Measurements from ENCODE around the gene LRWD1.

LRWD1 gene

DNA sequence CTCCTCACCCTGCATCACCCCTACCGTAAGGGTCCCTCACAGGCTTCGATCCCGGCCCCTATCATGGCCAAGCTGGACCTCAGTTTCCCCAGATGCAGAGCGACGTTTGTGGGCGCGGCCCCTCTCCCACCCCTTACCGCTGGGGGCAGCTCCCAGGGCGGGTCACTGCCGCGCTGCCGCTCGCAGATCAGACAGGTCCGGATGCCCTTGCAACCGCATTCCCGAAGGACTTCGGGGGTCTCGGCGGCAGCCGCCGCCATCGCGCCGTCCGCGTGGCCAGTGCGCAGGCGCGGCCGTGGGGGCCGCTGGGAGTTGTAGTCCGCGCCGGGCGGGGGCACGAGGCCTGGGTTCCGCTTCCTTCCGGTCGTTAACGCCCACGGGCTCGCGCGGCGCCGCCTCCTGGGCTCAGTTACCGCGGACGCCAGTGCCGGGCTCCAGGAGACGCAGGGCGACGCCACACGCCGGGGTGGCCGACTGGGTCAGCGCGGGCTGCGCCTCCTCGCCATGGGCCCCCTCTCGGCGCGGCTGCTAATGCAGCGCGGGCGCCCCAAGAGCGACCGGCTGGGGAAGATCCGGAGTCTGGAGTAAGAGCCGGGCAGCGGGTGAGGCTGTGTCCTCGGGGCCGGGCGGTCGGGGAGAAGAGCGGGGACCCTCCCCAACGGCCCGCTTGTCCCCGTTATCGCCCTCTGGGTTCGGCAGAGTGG lies at the start of gene LRWD1, which contains the start of gene ALKBH4:
Gene LRWD1, plus strand, starts transcription at position 408 of the 704 bp plus-strand sequence. Its CDS starts 97 bp downstream, at position 505.
Gene ALKBH4, minus strand, starts transcription at position 287 of the 704 bp plus-strand sequence. Its CDS starts 27 bp downstream, at position 260.
- DNase-seq (ENCODE audit: low spot score) = peak; percentile 100

DNA sequence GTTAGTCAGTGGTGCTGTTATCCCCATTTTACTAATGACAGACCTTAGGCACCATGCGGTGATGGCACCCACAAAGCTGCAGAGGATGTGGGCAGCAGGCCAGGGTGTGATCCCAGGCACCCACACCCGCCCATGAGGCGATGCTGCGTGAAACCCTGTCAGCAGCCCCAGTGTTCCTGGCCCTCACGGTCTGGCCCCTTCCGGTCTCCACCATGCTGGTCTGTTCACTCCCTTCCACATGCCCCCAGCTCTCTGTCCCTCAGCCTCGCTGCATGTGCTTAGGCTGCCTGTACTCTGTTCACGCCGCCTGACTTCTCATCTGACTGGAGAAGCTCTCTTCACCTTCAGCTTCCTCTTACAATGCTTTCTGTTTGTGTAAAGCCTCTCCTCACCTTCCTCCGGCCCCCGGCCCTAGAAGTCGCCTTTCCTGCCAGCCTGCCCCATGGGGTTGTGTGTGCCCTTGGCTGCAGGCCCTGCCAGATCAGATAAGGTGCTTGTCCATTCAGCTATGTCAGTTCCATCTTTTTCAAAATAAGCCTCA lies 49.0 kb upstream of the LRWD1 start:
- no peak for DNase-seq (ENCODE audit: low spot score)

DNA sequence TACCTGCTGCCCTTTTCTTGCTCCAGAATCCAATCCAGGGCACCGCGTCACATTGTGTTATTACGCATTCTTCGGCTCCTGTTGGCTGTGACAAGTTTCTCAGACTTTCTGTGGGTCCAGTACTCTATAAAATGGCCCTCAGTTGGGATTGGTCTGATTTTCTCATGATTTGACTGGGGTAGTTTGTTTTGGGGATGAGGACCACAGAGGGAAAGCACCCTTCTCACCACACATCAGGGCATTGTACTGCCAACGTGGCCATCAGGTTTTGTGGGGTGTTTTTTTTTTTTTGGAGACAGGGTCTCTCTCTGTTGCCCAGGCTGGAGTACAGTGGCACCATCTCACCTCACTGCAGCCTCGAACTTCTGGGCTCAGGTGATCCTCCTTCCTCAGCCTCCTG lies 48.4 kb upstream of the LRWD1 start:
- DNase-seq (ENCODE audit: low spot score) = no peak

DNA sequence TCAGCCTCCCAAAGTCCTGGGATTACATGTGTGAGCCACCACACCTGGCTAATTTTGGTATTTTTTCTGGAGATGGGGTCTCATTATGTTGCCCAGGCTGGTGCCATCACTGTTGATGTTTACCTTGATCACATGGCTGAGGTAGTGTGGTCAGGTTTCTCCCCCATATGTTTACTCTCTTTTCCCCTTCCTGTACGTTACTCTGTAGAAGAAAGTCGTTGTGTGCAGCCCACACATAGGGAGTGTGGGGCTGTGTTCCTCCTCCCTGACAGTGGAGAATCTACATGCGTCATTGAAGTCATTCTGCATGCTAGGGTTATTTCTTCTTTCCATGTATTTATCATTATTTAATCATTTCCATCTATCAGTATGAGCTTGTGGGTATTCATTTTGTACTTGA lies 47.7 kb upstream of the LRWD1 start:
- DNase-seq (ENCODE audit: low spot score) = no peak

DNA sequence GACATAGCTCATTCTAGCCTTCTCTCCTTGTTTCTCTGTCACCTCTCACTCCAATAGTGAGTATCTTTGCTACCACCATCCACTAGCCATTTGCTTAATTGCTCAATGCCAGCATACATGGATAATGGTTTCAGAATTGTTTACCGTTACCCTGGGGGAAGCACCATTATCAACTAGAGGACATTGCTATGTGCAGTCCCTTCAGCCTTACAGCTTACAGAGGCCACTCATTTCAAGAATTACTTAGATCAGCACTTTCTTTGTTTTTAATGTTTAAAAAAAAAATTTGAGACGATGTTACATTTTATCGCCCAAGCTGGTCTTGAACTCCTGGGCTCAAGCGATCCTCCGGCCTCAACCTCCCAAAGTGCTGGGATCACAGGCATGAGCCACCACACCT lies 46.2 kb upstream of the LRWD1 start:
- DNase-seq (ENCODE audit: low spot score) = no peak

DNA sequence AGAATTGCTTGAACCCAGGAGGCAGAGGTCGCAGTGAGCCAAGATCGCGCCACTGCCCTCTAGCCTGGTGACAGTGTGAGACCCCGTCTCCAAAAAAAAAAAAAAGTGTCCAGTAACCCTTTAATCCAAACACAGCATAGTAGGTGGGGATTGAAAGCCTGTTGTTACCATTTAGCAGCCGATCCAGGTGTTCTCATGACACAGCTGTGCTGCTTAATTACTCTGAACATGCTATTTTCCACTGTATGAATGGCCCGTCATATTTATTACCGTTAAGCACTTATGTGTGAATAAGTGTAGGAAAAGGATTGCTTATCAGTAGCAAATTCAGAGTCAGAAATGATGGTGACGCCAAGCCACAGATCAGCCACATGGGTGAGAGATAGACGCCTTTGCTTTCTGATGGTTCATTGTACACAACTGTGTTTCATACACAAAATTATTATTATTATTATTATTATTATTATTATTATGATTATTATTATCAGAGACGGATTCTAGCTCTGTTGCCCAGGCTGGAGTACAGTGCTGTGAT lies 43.0 kb upstream of the LRWD1 start:
- no peak for DNase-seq (ENCODE audit: low spot score)

DNA sequence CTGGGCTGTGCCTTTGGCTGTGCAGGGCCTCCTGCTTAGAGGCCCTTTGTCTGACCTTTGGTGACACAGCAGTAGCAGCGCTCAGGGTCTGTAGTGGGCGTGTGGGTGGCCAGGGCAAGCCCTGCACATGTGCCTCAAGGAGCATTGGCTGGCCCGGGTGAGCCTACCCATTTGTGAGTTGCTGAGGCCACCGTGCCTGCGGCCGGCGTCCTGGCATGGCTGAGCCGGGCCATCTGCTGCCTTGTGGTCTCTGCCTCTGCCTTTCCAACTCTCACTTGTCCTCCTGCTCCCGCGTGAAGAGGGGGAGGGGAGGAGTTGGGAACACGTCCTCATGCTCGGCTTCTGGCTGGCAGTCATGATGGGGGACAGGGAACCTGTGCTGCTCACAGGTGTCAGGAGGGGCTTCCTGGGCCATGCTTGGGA lies 40.6 kb upstream of the LRWD1 start:
- no peak for DNase-seq (ENCODE audit: low spot score)

DNA sequence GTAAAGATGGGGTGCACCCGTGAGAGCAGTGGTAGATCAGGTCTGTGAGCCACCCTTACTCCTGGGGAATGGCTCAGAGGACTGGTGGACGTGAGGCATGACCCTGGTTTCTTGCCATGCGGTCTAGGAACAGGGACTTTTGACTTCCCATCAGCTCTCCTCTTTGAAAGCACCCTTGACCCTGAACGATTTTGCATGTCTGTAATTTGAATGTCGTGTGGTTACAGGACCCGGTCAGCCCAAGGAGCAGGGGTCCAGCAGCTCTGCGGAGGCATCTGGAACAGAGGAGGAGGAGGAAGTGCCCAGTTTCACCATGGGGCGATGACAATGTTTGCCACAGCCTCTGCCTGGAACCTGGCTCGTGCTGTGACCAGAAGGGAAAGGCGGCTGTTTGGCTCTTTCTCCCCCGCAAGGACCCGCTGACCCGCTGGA lies 40.0 kb upstream of the LRWD1 start:
- no peak for DNase-seq (ENCODE audit: low spot score)

DNA sequence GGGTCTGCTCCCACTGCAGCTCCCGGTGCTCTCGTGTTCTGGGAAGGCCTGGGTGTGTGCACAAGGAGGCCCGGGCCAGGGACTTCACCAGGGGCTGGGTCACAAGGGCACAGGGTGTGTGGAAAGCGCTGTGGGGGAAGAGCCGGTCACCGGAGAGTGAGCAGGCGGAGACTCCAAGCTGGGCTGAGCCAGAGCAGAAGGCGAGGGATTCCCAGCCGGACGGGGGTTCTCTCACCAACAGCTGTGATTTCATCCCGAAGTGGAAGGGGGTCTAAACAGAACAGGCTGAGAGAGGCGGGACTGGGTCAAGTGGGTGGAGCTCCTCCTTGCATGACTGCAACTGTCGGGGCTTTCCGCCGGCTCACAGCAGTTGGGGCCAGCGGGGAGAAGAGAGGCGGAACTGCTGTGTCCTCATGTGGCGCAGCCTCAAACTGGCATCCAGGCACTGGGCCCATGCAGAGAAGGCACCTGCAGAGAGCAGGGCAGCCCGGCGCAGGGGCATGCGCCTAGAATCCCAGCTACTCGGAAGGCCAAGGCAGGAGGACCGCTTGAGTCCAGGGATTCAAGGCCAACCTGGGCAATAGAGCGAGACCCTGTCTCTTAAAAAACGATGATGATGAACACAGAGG lies 39.0 kb upstream of the LRWD1 start:
- DNase-seq (ENCODE audit: low spot score) = no peak

DNA sequence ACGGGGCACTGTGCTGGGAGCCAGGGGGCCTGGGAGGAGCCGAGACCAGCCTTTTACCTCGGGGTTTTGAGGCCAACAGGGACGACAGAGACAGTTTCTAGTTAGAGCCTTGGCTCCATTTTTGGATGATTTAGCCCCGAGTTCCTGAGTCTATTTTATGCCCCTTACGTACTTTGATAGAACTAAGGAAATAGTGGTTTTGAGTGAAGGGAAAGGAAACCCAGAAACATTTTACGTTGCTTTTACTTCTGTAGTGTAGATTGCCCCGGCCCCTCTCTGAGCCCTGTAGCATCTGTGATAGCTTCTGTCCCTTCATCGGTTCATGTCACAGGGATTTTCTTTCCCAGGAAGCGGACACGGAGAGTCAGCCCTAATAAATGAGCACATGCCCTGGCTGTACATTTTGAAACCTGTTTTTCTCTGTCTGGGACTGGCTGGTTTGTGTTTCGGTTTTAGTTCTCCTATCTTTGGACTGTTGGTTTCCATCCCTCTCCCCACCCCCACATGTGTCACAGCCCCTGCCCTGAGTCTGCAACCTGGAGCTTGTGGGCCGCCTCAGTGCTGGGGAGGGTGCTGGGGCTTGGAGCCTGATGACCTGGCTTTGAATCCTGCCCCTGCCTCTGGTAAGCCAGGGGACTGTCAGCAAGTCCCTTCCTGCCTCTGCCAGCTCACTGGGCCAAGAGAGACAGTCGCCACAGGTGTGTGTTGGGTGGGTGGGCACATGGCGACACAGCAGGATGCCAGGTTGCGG lies 38.3 kb upstream of the LRWD1 start:
- no peak for DNase-seq (ENCODE audit: low spot score)

DNA sequence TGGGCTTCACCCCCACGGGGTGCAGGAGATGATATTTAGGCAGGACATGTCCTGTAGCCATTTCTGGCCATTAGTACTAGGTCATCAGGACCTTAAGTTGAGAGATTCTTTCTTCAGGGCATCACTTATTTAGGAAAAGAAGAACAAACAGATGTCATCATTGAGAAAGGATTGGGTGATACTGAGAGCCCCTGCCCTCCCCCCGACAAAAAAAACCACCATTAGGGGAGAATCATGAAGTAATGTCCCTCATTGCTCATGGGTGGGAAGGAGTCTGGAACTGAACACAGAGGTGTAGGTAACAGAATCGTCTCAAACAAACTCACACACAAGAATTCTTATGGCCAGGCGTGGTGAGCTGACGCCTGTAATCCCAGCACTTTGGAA lies 37.8 kb upstream of the LRWD1 start:
- no peak for DNase-seq (ENCODE audit: low spot score)

DNA sequence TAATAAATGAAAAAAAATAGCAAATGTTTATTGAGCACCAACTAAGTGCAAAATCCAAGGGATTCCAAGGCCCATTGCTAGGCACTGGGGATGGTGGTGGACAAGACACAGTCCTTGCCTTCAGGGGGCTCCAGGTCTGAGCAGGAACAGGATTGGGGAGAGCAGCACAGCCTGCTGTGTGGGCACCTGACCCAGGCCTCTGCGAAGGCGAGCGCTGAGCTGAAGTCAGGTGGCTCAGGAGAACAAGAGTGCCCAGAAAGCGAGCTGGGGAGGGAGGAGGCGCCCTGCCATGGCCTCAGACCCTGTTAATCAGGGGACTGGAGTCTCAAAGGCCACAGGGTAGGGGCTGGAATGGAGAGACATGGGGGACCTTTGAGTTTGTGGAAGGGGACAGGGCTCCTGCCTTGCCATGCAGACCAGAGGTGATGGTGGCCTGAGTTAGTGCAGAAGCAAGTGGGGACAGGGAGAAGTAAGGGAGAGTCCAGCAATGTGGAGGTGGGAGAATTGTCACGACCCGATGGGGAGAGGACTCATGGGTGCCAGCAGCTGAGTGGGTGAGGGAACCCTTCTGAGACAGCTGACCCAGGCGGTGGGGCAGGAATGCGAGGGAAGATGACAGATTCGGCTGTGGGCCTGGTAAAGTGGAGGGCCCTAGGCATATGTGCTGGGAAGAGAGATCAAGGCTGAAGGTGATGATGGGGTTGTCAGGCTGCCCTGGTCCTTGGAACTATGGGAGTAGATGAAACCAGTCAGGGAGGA lies 35.5 kb upstream of the LRWD1 start:
- no peak for DNase-seq (ENCODE audit: low spot score)

DNA sequence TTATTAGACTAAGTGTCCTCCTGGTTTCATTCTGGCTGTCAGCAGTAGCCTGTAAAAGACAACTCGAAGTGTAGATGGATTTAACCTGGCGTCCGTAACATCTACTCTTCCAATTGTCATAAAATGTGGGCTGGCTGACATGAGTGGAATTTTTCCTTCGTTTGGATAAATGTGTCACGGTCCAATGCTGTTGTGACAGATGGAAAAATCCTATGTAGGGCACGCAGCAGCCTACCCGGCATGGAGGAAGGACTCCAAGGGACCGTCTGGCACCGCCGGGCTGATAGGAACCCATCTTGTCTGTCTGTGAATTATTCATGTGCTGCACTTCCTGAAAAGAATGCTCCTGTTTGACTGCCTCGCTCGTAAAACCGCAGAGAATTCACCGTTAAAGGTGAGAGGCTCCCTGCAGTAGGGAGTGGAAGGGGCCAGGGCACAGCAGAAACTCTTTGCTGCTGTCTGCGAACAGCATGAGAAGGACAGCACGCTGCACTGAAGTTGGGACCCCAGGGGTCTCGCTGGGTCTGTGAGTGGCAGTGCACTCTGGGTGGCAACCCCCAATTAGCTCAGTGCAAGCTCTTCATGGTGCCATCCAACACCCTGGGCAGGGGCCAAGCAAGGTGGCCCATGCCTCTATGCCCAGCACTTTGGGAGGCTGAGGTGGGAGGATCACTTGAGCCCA lies 33.0 kb upstream of the LRWD1 start:
- DNase-seq (ENCODE audit: low spot score) = no peak

DNA sequence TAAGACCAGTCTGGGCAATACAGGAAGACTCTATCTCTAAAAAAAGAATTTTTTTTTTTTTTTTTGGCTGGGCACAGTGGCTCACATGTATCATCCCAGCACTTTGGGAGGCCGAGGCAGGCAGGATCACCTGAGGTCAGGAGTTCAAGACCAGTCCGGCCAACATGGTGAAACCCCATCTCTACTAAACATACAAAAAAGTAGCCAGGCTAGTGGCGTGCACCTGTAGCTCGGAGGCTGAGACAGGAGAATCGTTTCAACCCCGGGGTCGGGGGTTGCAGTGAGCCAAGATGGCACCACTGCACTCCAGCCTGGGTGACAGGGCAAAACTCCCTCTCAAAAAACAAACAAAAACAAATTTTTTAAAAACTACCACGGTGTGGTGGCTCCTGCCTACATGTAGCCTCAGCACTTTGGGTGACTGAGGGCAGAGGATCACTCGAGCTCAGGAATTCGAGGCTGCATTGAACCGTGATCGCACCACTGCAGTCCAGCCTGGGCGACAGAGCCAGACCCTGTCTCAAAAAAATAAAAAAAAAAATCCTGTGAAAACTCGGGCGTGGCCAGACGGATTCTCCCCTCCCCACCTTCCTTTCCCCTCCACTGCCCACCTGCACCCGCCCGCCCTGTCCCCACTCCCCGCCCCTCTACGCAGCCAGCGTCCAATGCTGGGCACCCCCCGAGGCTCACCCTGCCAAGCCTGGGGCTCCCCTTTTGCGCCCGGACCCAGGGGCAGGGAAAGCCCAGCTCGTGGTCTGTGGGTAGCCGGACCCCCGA lies 32.2 kb upstream of the LRWD1 start:
- DNase-seq (ENCODE audit: low spot score) = no peak

DNA sequence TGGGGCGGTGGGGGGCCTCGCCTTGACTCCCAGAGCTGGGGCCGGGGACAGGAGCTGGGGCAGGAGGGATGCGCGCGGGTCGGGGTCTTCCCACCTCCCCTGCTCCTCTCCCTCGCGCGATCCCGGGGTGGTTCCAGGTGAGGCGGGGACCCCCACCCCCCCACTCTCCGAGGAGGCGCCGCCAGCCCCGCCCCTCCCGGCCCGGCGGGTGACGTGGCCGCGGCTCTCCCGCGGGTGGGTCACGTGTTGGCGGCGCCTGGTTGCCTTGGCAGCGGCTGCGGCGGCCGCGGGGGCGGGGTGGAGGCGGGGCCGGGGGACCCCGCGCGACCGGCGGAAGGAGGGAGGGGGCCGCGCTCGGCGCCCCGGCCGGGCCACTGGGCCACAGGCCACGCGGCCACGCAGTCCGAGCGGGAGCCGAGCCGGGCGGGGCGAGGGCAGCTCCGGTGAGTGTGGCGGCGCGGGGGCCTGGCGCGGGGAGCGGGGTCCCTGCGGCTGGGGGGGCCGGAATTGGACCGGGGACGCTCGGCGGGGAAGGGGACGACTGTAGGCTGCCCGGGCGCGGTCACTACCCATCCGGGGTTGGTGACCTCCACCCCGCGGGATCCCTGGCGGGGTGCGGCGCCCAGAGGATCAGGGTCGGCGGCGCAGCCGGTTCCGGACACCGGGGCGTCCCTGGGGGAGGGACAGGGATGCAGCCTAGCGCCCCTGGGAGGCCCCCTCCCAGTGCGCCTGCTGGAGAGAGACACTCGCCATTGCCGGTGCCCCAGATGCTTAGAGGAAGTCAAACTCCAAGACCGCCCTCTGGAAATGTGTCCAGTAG lies 31.4 kb upstream of the LRWD1 start, which contains the start of gene ORAI2:
Gene ORAI2, plus strand, starts transcription at position 357 of the 820 bp plus-strand sequence. CDS start 5,382 bp downstream, outside the sequence.
- peak; percentile 93 for DNase-seq (ENCODE audit: low spot score)

DNA sequence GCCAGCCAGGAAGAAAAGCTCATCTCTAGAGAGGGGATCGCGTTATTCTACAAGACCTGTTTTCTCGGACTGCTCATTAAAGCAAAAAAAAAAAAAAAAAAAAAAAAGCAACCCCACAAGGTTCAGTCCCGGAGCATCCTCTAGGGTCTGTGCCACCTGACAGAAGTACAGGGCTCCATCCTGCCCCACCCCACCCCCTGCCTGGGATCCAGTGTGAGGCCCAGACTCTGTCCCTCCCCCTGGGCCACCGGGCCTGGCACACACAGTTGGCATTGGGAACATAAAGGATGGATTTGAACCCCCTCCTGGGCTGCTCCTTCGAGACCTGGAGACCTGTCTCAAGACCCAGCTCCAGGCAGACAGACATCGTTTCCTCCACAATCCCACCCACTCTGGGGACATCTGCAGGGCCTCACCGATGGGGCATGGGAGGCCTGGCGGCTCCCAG lies 30.7 kb upstream of the LRWD1 start:
- no peak for DNase-seq (ENCODE audit: low spot score)

DNA sequence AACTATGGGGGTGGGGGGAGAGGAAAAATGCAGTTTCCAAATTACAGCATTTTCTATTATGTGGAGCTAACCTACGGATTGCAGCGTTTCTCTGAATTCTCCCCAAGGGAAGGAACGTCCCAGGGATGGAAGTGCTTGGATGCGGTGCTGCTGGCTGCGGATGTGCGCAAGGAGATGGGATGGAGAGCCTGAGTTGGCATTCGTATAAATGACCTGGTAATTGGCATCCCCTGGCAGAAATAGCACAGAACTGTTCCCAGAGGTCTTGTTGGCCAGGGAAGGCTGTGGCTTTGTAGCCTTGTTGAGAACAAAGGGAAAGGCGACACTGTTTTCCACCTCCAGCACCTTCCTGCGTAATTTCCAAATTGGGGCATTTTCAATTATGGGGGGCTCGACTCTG lies 28.7 kb upstream of the LRWD1 start:
- no peak for DNase-seq (ENCODE audit: low spot score)

DNA sequence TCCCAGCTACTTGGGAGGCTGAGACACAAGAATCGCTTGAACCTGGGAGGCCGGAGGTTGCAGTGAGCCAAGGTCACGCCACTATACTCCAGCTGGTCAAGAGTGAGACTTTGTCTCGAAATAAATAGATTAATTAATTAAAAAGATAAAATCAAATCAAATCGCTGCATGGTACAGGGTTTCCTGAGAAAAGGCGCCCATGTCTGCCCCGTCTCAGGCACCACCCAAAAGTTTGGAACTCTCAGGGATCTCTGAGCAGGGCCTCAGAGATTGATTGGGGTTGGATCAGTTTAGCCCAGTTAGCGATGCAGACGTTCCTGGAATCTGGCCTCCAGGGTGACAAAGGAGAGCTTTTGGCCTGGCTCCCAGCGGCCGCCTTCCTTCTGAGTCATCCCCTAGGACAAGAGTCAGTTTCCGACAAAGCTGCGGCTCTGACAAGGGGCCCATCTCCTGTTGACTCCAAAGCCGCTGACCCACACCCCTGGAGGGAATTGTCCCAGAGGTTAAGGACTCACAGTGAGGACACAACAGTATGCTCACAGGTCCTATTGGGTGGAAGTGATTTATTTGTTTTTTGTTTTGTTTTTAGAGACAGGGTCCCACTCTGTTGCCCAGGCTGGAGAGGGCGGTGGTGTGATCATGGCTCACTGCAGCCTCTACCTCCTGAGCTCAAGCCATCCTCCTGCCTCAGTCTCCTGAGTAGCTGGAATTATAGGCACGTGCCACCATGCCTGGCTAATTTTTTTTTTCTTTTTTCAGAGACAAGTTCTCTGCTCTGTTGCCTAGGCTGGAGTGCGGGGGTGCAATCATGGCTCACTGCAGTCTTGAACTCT lies 24.6 kb upstream of the LRWD1 start:
- peak; percentile 91 for DNase-seq (ENCODE audit: low spot score)

All from AG08395 (cell line).